HG02840 (cell line): ENCODE measurements around the gene TRPV2.
"Not testable (repeated sequence)": the region's sequence is repeated elsewhere in the genome, so short reads cannot be mapped to it uniquely, and the experiment has no call there.

Experiments
- ATAC-seq: cut with Tn5 transposase; IDR thresholded peaks from one replicate; pipeline ENCODE4 v1.9.1; 2021; ENCODE audit warnings: mild to moderate bottlenecking, moderate library complexity, moderate number of reproducible peaks; ENCODE audit not compliant: unreplicated experiment, low FRiP score

TRPV2 gene

DNA sequence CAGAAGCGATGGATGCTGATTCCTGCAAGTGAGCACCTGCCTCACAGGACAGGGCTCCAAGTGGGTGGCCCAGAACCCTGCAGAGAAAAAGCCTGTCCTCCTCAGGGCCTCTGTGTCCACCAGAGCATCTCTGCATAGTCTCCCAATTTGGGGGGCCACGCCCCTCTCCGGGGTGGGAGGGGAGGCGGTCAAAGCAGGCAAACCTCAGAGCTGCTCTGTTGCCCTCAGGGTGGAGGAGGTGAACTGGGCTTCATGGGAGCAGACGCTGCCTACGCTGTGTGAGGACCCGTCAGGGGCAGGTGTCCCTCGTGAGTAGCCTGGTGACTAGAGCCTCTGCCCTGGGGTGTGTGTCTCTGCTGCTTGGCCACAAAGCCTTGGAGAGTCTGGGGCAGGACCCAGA lies 19.3 kb downstream of the TRPV2 start:
- ATAC-seq, result no peak

DNA sequence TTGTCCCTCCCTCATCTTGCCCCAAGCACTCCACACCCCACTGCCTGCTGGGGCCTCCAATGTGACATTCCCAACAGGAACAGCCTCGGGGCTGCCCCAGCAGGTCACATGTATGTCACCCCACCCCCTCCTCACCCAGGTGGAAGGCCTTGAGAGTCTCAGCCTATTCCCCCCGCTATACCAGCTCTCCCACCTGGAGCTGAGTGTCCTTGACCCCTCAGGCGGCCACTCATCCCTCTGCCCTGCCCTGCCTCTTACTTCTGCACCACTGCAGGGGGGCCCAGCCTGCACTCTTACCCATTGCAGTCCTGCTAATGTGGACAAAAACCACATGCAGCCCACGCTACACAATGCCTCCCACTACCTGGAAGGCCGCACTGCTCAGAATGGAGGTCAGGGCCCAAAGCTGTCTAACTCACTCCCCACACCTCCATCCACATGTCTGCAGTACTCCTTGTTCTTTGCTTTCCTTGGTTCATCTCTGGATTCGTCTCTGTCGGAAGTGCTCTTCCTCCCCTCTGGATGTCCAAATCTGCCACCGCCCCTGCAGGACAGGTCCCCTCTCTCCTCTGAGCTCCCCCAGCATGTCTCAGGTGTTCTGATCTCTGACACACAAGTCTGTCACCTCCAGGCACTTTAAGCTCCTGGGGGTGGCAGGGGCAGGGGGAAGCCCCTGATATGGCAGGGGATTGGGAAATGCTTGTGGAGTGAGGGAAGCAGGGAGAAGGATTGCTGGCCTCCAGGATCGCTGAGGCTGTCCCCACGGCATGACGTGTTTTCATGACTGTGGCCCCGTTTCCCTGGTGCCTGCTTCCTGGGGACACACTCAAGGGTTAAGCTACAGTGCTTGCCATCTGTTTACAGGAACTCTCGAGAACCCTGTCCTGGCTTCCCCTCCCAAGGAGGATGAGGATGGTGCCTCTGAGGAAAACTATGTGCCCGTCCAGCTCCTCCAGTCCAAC lies 20.8 kb downstream of the TRPV2 start:
- ATAC-seq, result no peak

- no peak for ATAC-seq
Observed at GRCh38 chr17:16437083-16437482, 21.7 kb downstream of the TRPV2 start.

DNA sequence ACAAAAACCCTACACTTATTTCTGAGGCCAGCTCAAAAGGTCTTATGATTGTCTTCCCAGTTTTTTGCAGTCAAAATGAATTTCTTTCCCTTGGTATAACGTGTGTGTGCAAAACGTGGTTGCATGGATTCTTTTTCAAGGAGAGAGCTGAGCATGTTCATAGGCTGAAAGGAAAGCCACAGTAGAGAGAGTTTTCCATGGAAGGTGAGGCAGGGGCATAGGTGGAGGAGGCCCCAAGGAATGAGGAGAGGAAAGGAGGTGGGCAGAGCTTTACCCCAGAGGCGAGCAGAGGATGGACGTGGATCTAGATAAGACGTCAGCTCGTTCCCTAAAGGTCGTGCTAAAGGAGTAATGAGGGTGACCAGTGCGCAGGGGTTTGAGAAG lies 22.8 kb downstream of the TRPV2 start:
- no peak for ATAC-seq

GRCh38 chr17:16438557-16439302 lies 23.4 kb downstream of the TRPV2 start:
- peak; percentile 81 for ATAC-seq

GRCh38 chr17:16439303-16439791 lies 24.0 kb downstream of the TRPV2 start:
- ATAC-seq, result no peak

- ATAC-seq, result no peak
Observed at GRCh38 chr17:16439811-16440351, 24.5 kb downstream of the TRPV2 start.

- ATAC-seq, result not testable (repeated sequence)
Observed at GRCh38 chr17:16440354-16440753, 25.0 kb downstream of the TRPV2 start.

- ATAC-seq, result no peak
Observed at GRCh38 chr17:16440901-16441629, 25.7 kb downstream of the TRPV2 start.

GRCh38 chr17:16442141-16442540 lies 26.8 kb downstream of the TRPV2 start:
- ATAC-seq, result no peak

- no peak for ATAC-seq
Observed at GRCh38 chr17:16442594-16443510, 27.5 kb downstream of the TRPV2 start.

DNA sequence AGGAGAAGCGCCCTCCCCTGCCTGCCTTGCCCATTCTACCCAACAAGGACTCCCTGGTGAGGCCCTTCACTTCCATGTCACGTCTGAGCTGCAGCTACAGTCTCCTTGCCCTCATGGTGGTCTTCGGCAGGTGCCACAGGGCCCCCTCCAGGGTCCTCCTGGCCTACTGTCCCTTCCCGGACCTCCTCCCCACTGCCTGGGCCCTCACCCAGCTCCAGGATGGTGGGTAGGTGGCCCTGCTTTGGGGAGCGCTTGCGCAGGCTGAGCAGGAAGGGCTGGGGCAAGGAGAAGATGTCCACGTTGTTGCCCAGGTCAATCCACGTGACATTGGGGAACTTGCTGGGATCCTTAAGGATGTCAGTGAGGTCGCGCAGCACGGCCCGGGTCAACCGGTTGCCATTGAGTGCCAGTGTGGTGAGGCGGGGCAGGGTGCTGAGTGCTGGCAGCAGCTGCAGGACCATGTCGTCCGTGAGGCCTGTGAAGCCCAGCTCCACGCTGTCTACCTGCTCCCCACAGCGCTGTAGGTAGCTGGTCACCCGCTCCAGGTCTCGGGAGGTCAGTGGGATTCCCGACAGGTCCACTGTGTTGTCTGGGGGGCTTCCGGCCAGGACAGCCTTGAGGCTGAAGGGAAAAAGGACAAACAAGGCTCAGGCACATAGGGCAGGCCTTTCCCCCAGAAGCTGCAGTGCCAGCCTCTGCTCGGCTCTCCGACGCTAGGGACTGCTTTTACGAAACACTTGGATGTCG lies 28.3 kb downstream of the TRPV2 start:
- ATAC-seq, result no peak

GRCh38 chr17:16444258-16444886 lies 29.0 kb downstream of the TRPV2 start:
- no peak for ATAC-seq

GRCh38 chr17:16446338-16446983 lies 31.1 kb downstream of the TRPV2 start:
- ATAC-seq, result no peak

DNA sequence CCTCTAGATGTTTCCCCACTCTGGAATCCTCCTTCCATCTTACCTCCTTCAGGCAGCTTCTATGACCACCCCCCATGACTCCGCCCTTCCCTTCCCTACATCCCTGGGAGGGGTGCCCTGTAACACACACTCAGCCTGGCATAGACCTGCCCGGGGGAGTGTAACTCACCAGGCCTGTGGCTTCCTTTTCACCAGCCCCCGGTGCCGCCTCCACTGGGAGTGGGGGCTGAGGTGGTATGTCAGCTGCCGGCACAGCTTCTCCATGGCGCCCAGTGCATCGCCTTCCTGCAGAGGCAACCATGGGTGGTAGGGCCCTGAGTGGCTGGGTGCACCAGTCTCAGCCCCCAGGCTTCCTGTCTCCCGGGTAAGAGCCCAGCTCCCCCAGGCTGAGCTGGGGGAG lies 32.3 kb downstream of the TRPV2 start:
- no peak for ATAC-seq

- ATAC-seq, result no peak
Observed at GRCh38 chr17:16448490-16448889, 33.1 kb downstream of the TRPV2 start.

DNA sequence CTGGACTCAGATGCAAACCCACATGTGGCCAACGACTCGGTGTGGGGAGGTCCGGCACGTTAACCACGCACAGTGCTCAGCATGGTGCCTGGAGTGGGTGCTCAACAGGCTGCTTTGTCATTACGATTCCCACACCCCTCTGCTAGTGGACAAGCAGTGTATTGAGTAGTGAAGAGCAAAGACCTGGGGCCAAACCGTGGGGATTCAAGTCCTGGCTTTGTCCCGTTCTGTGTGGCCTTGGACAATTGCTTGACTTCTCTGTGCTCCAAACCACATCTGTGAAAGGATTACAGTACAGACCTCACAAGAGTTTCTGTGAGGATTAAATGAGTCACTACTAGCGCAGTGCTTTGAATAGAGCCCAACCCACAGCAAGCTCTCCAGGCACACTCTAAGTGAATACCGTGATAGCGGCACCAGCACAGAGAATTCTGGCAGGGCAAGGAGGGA lies 33.8 kb downstream of the TRPV2 start:
- no peak for ATAC-seq

- ATAC-seq, result no peak
Observed at GRCh38 chr17:16450028-16450427, 34.7 kb downstream of the TRPV2 start.
